GM19455 (cell line): ENCODE data around the gene OR2T10.
"Not testable (repeated sequence)": the region's sequence is repeated elsewhere in the genome, so short reads cannot be mapped to it uniquely, and the experiment has no call there.

Experiments used
- ATAC-seq: cut with Tn5 transposase; IDR thresholded peaks from one replicate; pipeline ENCODE4 v1.9.1; 2021; ENCODE audit not compliant: unreplicated experiment

Gene OR2T10

GRCh38 chr1:248599396-248599795, 1.9 kb upstream of the OR2T10 start:
- no peak for ATAC-seq

GRCh38 chr1:248596615-248597014, 885 bp downstream of the OR2T10 start:
- no peak for ATAC-seq

GRCh38 chr1:248593226-248593625, 4.3 kb downstream of the OR2T10 start:
- ATAC-seq: no peak

GRCh38 chr1:248592655-248593054, 4.8 kb downstream of the OR2T10 start:
- no peak for ATAC-seq

GRCh38 chr1:248590055-248590454, 7.4 kb downstream of the OR2T10 start:
- ATAC-seq: no peak

GRCh38 chr1:248589334-248589733, 8.2 kb downstream of the OR2T10 start:
- ATAC-seq: no peak

- ATAC-seq: no peak
These were observed 12.2 kb downstream of the OR2T10 start for GRCh38 chr1:248585266-248585665.

- ATAC-seq: no peak
These were observed 21.1 kb downstream of the OR2T10 start for GRCh38 chr1:248576260-248576980.

- not testable (repeated sequence) for ATAC-seq
These were observed 22.8 kb downstream of the OR2T10 start, which contains the start of gene OR2T34 for GRCh38 chr1:248574657-248575056. Gene OR2T34 (minus strand): TSS chr1:248574757. CDS start chr1:248574757, 0 bp downstream.

- not testable (repeated sequence) for ATAC-seq
These were observed 23.6 kb downstream of the OR2T10 start for GRCh38 chr1:248573856-248574255.

GRCh38 chr1:248572049-248572448, 25.5 kb downstream of the OR2T10 start:
- ATAC-seq: peak; percentile 90

- not testable (repeated sequence) for ATAC-seq
These were observed 26.7 kb downstream of the OR2T10 start for GRCh38 chr1:248570811-248571210.

- not testable (repeated sequence) for ATAC-seq
These were observed 28.5 kb downstream of the OR2T10 start for GRCh38 chr1:248569049-248569448.

GRCh38 chr1:248565530-248566373, 31.7 kb downstream of the OR2T10 start:
- ATAC-seq: peak; percentile 62

GRCh38 chr1:248562672-248563071, 34.8 kb downstream of the OR2T10 start, which contains the start of gene OR2T29:
Gene OR2T29 (minus strand): TSS chr1:248562772. CDS start chr1:248559491, 3,281 bp downstream.
- not testable (repeated sequence) for ATAC-seq

GRCh38 chr1:248551027-248551426, 46.5 kb downstream of the OR2T10 start:
- not testable (repeated sequence) for ATAC-seq

- ATAC-seq: not testable (repeated sequence)
These were observed 50.1 kb downstream of the OR2T10 start for GRCh38 chr1:248547383-248547782.
